Inflammatory macrophage treated with lipopolysaccharide for 4 hours (primary cell): ENCODE data around the gene CCDC93.
A peak's percentile ranks its signal among the peaks of the same experiment; 100 is the strongest.

Source experiments
- DNase-seq: peaks from one replicate; pipeline ENCODE4 v3.0.0-alpha.2; 2020

Gene CCDC93

GRCh38 chr2:118013724-118014491 lies at the start of gene CCDC93:
Gene CCDC93, minus strand, starts transcription at chr2:118014070. Its CDS starts 75 bp downstream, at chr2:118013995.
- peak; percentile 91 for DNase-seq

- DNase-seq = no peak
These were observed 48.8 kb upstream of the CCDC93 start for GRCh38 chr2:118062669-118063068.

- no peak for DNase-seq
These were observed 48.2 kb upstream of the CCDC93 start for GRCh38 chr2:118062048-118062447.

- peak; percentile 84 for DNase-seq
These were observed 47.5 kb upstream of the CCDC93 start for GRCh38 chr2:118061135-118061955.

DNA sequence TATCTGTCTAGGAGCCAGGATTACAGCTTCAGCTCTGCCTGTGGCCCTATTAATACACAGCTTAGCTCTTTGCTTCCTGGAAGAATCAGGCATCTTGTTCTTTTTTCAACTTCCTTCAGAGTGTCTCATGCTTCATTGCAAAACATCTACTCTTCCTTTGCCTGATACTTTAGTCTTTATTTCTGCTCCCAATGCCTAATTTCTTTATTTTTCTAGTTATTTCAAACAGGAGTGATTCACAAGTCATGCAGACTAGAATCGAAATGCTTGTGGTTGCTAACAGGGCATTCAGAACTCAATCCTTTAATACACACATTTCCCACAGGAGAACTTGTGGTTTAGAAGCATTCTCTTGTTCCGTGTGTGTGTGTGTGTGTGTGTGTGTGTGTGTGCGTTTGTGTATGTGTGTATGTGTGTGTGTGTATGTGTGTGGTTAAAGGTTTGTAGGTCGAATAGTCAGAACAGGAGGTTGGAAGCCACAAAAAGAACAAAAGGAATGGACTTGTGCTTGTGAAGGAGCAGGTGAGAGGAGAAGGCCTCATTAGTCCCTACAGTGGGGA lies 46.1 kb upstream of the CCDC93 start:
- peak; percentile 53 for DNase-seq

DNA sequence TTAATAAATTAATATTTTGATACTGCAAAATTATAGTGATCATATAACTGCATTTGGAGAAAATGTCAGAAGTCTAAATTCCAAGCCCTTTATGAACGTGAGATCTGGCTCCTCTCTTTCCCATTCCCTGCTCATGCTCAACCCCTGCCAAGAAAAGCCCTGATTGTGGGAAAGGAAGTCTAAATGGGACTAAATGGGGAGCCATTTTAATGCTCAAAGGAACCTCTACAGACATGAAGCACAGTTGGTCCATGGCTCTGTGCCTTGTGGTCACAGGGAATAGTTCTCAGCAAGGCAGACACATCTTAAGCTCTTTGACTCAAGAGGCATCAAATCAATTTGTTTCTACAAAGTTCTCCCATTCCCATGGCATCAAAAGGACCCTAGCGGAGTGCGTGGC lies 45.1 kb upstream of the CCDC93 start:
- DNase-seq = no peak

DNA sequence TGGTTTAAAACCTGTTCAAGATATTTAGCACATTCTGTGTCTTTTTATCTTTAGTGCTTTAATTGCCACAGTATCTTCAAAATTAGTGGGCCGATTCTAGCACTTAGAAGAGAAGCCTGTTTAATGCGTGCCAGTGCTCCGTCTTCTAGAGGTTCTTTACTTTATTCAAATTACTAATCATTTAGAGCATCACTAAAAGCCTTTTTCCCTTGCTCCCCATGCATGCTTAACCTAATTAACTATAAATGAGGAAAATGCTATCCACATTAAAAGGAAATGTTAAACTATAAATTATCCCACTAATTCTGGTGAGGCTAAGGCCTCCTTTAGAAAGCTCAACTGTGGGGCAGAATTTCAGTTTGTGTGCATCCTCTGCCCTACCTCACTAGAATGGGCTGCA lies 42.9 kb upstream of the CCDC93 start:
- no peak for DNase-seq

DNA sequence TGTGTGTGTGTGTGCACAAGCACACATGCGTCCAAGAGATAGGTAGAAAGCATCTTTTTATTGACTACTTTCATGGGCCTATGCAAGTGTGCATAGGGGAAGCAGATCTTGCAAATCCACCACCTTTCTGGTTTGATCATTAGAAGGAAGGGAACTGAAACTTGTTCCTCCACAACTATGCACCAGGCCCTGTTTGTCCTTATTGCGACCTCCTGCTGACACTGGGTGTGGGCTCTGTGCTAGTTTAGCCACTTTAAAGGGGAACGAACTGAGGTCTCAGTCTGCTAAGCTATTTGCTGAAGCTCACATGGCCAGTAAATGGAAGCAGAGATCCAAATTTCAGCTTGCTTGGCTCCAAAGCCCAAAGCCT lies 42.3 kb upstream of the CCDC93 start:
- DNase-seq = peak; percentile 83

GRCh38 chr2:118055512-118056164 lies 41.8 kb upstream of the CCDC93 start:
- peak; percentile 64 for DNase-seq

DNA sequence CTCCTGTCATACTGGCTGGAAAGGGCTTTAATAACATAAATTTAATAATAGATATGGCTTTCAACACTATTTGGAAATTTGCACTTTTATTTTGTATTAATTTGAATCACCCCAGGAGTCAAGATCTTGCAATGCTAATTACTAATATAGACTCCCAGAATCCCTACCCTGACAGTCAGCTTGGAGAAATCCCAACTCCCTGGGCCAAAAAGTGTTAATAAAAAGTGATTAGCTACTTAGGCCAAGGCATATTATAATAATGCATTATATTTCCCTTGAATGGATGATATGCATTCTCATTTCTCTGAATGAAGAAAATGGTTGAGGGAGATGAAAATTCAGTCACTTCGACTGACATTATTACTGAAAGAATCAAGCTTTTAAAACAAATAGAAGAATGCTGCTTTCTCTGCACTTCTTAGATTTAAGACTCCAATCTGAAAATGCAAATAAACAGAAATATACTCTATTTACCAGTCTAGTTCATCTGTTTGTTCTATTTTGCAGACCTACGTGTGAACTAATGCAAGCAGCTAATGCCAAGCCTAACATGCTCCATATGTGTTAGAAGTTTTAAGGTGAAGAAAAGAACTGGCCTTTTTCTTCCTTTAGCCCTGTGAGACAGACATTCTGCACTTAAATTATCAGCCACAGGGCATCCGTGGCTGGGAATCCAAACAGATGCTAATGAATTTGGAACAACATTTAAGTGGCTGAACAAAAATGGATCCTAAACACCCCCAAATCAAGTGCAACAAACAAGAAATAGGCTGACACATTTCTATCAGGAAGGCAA lies 40.5 kb upstream of the CCDC93 start:
- no peak for DNase-seq

DNA sequence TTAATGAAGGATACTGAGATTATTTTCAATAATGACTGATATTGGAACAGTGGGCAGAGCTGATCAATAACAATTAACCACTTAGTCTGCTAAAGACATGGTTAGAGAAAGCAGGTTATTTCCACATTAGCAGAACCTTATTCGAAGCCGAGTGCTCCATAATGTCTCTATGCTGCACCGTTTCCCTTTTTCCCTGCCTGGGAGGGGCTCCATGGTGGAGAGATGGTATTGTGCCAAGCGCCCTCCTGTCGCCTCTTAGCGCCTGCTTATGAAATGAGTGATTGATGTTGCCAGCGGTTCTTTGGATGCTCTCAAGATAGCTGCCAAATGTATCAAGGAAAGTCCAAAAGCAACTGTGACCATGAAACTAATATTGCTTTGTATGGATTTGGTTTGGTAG lies 39.8 kb upstream of the CCDC93 start:
- no peak for DNase-seq

- no peak for DNase-seq
These were observed 38.6 kb upstream of the CCDC93 start for GRCh38 chr2:118052474-118052873.

DNA sequence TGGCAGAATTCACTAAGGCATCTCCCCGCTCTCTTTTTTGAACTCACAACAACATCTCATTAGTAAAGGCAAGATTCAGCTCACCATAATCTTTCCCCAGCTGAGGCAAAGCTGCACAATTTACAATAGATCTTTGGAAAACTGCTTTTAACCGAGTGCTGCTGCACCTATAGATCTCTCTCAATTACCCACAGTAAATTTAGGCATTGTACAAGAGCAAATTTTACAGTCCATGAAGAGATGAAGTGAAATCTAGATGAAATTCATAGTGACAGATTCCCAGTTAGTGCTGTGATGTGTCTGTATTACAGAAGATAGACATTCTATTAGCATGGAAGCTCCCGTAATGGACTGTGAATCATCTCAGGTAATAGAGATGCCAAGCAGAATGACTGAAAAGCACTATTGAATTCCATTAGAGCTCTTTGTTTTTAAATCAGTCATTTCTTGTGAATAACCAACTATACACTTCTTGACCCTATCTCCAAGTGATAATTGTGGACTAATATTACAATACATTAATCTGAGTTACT lies 38.0 kb upstream of the CCDC93 start:
- no peak for DNase-seq

- DNase-seq = no peak
These were observed 37.1 kb upstream of the CCDC93 start for GRCh38 chr2:118050974-118051373.

DNA sequence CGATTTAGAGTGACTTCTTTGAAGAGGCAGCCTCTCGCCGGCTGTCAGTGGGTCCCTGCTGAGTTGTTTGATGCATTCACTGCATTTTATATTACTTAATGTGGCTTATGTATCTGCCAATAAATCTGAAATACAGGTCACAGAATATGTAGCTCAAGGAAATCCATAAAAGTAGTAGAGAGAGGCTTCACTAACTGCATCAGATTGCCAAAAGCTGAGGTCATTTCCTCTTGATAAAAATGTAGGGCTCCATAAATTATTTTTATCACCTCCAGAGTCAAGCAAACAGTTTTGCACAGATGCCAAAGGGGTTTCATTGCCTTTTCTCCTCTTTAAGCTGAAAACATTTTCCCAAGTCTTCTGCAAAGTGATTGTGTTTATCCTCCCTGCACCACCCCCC lies 36.5 kb upstream of the CCDC93 start:
- no peak for DNase-seq

- DNase-seq = peak; percentile 55
These were observed 35.9 kb upstream of the CCDC93 start for GRCh38 chr2:118049816-118050140.

DNA sequence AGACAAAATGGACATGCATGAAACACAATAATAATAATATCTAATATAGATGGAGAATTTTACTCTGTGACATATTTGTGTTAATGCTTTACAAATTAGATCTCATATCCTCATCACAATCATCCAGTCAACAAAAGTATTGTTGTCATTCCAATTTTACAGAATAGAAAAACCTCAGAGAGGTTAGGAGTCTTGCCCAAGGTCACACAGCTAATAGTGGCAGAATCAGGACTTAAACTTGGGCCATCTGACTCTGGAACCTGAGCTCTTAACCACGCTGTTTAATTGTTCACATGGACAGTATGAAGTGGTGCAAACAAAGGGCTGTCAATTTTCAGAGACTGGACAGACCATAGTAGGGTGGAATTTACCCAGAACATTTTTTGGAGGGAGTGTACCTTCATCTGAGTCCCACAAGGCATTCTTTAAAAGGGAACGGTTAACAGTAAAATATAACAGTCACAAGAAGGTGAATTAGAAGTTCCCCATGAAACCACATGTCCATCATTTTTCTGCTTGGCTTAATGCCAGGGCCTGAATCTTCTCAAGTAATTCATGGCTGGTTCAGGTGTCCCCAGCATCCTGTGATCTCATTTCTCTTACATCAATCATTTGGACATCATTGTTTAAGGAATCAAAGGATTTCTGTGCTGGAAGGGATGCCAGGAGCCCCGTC lies 35.4 kb upstream of the CCDC93 start:
- no peak for DNase-seq

GRCh38 chr2:118048401-118048800 lies 34.5 kb upstream of the CCDC93 start:
- DNase-seq = no peak

DNA sequence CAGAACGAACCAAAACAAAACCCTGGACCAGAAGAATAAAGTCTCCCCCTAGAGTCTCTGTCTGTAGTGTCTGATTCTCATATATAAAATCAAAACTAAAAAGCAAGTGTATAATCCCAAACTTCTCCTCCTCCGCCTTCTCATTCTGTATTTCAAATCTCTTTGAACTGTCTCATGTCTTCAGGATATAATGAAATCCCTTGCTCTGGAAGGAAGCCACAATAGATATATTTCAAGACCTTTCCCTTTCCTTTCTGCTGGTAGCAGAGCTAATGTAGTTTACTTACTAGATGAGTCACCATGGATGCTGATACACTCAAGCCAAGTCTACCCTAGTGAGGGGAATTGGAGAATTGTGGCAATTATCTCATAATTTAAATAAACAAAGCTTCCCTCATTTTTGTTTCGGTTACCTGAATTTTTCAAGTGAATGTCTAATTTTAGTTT lies 33.5 kb upstream of the CCDC93 start:
- peak; percentile 34 for DNase-seq

DNA sequence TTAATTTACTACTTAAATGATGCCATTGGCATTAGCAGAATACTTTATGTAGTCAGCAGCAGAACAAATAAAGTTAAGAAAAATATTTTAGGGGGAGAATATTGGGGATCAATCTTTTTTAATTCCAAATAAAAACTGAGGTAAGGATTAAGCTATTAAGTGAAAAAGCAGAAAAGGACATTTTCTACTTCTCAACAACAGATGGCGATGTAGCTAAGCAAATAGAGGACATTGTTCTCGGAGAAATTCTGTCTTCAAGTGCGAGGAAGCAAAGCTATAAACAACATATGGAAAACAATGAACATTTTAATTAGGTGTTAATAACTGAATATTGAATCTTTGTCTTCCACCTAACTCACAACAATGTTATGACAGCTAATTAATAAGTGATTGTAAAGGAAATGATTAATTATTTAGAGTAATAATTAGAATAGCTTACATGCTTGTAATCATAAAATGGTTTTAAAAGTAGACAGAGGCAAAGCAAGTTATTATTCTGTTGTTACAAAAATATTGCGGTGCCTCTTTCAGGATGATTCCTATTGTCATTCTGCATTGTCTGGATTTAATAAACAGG lies 32.9 kb upstream of the CCDC93 start:
- peak; percentile 69 for DNase-seq

DNA sequence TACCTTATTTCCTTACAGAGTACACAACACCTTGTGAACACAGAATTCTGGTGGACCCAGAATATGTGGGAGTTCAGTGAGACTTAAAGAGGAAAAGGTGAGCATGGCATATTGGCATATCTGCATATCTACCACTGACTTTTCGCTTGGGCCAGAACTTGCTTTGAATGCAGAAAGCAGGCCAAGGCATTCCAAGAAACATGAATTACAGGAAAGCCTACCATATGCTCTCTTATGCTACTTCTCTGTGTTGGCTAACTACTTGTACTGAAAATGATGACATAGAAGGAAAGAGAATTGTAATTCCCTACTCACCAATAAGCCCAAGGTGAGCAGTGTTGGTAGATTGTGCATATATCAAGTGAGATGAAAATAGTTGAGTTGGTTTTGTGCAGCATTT lies 31.4 kb upstream of the CCDC93 start:
- no peak for DNase-seq
